ENCODE results near the gene CYBRD1.

The CYBRD1 gene

GRCh38 chr2:171557363-171557762 lies 35.1 kb downstream of the CYBRD1 start:
- no peak for DNase-seq

GRCh38 chr2:171563301-171563700 lies 41.0 kb downstream of the CYBRD1 start:
- no peak for DNase-seq

GRCh38 chr2:171564463-171564862 lies 42.2 kb downstream of the CYBRD1 start:
- DNase-seq: no peak

GRCh38 chr2:171566057-171566456 lies 43.8 kb downstream of the CYBRD1 start:
- no peak for DNase-seq

- no peak for DNase-seq
Observed at GRCh38 chr2:171566753-171567152, 44.5 kb downstream of the CYBRD1 start.

GRCh38 chr2:171568089-171568488 lies 45.8 kb downstream of the CYBRD1 start:
- no peak for DNase-seq

- no peak for DNase-seq
Observed at GRCh38 chr2:171571721-171572120, 49.4 kb downstream of the CYBRD1 start.

GRCh38 chr2:171574149-171574795 lies 52.0 kb downstream of the CYBRD1 start:
- peak; percentile 79 for DNase-seq

- no peak for DNase-seq
Observed at GRCh38 chr2:171575606-171576005, 53.3 kb downstream of the CYBRD1 start.

- DNase-seq: no peak
Observed at GRCh38 chr2:171578127-171578803, 56.0 kb downstream of the CYBRD1 start.

- no peak for DNase-seq
Observed at GRCh38 chr2:171579481-171579880, 57.2 kb downstream of the CYBRD1 start.

GRCh38 chr2:171583566-171583965 lies 61.3 kb downstream of the CYBRD1 start:
- no peak for DNase-seq

GRCh38 chr2:171584001-171584400 lies 61.7 kb downstream of the CYBRD1 start:
- no peak for DNase-seq

- DNase-seq: no peak
Observed at GRCh38 chr2:171587132-171587531, 64.9 kb downstream of the CYBRD1 start.

- DNase-seq: no peak
Observed at GRCh38 chr2:171587567-171587966, 65.3 kb downstream of the CYBRD1 start.

- DNase-seq: no peak
Observed at GRCh38 chr2:171590116-171590515, 67.8 kb downstream of the CYBRD1 start.

- no peak for DNase-seq
Observed at GRCh38 chr2:171592036-171592555, 69.8 kb downstream of the CYBRD1 start.

GRCh38 chr2:171595456-171595855 lies 73.2 kb downstream of the CYBRD1 start:
- no peak for DNase-seq

- DNase-seq: no peak
Observed at GRCh38 chr2:171595896-171596295, 73.6 kb downstream of the CYBRD1 start.

GRCh38 chr2:171598713-171599319 lies 76.5 kb downstream of the CYBRD1 start:
- DNase-seq: peak; percentile 30

- no peak for DNase-seq
Observed at GRCh38 chr2:171600126-171600525, 77.9 kb downstream of the CYBRD1 start.

- no peak for DNase-seq
Observed at GRCh38 chr2:171602352-171602751, 80.1 kb downstream of the CYBRD1 start.

All from activated CD8-positive, alpha-beta memory T cell treated with anti-CD3 and anti-CD28 coated beads, Interleukin-2, amount 50 U/mL, for 4 hours (primary cell).